Measurements from ENCODE around the gene CLDN1. TPM values are rescaled to one million over a fixed set of nuclear protein-coding genes. Genes with fewer than 3 reads are reported as not detected.

CLDN1 gene
- total RNA-seq, 1 experiment from 2014 or later = 4.4 TPM

- CTCF ChIA-PET = no interaction called here
- ATAC-seq = no peak
- no peaks in the 10 kb centered on the region for H3K27me3 Mint-ChIP-seq (ENCODE audit: low read depth)
These were observed 47.5 kb upstream of the CLDN1 start for GRCh38 chr3:190369668-190370295.

More at GRCh38 chr3:190369668-190370295, 47.5 kb upstream of the CLDN1 start:
- Mint-ChIP-seq H3K27ac (peak overlapping the region; percentile 20; the same call in 1 of the 2 replicates), H3K36me3 (no peaks in the 10 kb centered on the region), H3K9me3 (peaks cover 8% of the 10 kb centered on the region; the same call in 1 of the 2 replicates), H3K4me1 (peaks cover 13% of the 10 kb centered on the region), H3K4me3 (no peak overlapping the region)
- no peak for DNase-seq (ENCODE audit: low spot score)
- TF ChIP-seq, protein P1, sequence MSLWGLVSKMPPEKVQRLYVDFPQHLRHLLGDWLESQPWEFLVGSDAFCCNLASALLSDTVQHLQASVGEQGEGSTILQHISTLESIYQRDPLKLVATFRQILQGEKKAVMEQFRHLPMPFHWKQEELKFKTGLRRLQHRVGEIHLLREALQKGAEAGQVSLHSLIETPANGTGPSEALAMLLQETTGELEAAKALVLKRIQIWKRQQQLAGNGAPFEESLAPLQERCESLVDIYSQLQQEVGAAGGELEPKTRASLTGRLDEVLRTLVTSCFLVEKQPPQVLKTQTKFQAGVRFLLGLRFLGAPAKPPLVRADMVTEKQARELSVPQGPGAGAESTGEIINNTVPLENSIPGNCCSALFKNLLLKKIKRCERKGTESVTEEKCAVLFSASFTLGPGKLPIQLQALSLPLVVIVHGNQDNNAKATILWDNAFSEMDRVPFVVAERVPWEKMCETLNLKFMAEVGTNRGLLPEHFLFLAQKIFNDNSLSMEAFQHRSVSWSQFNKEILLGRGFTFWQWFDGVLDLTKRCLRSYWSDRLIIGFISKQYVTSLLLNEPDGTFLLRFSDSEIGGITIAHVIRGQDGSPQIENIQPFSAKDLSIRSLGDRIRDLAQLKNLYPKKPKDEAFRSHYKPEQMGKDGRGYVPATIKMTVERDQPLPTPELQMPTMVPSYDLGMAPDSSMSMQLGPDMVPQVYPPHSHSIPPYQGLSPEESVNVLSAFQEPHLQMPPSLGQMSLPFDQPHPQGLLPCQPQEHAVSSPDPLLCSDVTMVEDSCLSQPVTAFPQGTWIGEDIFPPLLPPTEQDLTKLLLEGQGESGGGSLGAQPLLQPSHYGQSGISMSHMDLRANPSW (CRISPR knock-in tag; conservative IDR thresholded peaks at IDR 0.05; ENCODE audit: low read depth) = no peak
- no peak for TF ChIP-seq ZBTB21 (CRISPR knock-in tag; IDR thresholded peaks at IDR 0.05; ENCODE audit: borderline replicate concordance)
- TF ChIP-seq, protein P2, sequence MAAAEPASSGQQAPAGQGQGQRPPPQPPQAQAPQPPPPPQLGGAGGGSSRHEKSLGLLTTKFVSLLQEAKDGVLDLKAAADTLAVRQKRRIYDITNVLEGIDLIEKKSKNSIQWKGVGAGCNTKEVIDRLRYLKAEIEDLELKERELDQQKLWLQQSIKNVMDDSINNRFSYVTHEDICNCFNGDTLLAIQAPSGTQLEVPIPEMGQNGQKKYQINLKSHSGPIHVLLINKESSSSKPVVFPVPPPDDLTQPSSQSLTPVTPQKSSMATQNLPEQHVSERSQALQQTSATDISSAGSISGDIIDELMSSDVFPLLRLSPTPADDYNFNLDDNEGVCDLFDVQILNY (CRISPR knock-in tag; IDR thresholded peaks at IDR 0.05) = no peak
- TF ChIP-seq, protein P3, sequence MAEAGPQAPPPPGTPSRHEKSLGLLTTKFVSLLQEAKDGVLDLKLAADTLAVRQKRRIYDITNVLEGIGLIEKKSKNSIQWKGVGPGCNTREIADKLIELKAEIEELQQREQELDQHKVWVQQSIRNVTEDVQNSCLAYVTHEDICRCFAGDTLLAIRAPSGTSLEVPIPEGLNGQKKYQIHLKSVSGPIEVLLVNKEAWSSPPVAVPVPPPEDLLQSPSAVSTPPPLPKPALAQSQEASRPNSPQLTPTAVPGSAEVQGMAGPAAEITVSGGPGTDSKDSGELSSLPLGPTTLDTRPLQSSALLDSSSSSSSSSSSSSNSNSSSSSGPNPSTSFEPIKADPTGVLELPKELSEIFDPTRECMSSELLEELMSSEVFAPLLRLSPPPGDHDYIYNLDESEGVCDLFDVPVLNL (CRISPR knock-in tag; IDR thresholded peaks at IDR 0.05; ENCODE audit: borderline replicate concordance, low read depth) = no peak
- no peak for TF ChIP-seq JAZF1 (CRISPR knock-in tag; IDR thresholded peaks at IDR 0.05)
- no peak for TF ChIP-seq TCF7 (CRISPR knock-in tag; IDR thresholded peaks at IDR 0.05; ENCODE audit: low read depth)
- TF ChIP-seq ZNF512 (CRISPR knock-in tag; IDR thresholded peaks at IDR 0.05; ENCODE audit: borderline replicate concordance) = no peak
- TF ChIP-seq SMAD4 (CRISPR knock-in tag; IDR thresholded peaks at IDR 0.05) = no peak
- TF ChIP-seq PREB (CRISPR knock-in tag; IDR thresholded peaks at IDR 0.05; ENCODE audit: borderline replicate concordance) = no peak
- no peak for TF ChIP-seq RORB (CRISPR knock-in tag; IDR thresholded peaks at IDR 0.05)
- no peak for TF ChIP-seq MLX (CRISPR knock-in tag; IDR thresholded peaks at IDR 0.05)
- TF ChIP-seq, protein P4, sequence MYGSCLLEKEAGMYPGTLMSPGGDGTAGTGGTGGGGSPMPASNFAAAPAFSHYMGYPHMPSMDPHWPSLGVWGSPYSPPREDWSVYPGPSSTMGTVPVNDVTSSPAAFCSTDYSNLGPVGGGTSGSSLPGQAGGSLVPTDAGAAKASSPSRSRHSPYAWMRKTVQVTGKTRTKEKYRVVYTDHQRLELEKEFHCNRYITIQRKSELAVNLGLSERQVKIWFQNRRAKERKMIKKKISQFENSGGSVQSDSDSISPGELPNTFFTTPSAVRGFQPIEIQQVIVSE (CRISPR knock-in tag; IDR thresholded peaks at IDR 0.05; ENCODE audit: borderline replicate concordance) = no peak
- TF ChIP-seq, protein P5, sequence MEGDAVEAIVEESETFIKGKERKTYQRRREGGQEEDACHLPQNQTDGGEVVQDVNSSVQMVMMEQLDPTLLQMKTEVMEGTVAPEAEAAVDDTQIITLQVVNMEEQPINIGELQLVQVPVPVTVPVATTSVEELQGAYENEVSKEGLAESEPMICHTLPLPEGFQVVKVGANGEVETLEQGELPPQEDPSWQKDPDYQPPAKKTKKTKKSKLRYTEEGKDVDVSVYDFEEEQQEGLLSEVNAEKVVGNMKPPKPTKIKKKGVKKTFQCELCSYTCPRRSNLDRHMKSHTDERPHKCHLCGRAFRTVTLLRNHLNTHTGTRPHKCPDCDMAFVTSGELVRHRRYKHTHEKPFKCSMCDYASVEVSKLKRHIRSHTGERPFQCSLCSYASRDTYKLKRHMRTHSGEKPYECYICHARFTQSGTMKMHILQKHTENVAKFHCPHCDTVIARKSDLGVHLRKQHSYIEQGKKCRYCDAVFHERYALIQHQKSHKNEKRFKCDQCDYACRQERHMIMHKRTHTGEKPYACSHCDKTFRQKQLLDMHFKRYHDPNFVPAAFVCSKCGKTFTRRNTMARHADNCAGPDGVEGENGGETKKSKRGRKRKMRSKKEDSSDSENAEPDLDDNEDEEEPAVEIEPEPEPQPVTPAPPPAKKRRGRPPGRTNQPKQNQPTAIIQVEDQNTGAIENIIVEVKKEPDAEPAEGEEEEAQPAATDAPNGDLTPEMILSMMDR (IDR thresholded peaks at IDR 0.05) = no peak
- TF ChIP-seq, protein P6, sequence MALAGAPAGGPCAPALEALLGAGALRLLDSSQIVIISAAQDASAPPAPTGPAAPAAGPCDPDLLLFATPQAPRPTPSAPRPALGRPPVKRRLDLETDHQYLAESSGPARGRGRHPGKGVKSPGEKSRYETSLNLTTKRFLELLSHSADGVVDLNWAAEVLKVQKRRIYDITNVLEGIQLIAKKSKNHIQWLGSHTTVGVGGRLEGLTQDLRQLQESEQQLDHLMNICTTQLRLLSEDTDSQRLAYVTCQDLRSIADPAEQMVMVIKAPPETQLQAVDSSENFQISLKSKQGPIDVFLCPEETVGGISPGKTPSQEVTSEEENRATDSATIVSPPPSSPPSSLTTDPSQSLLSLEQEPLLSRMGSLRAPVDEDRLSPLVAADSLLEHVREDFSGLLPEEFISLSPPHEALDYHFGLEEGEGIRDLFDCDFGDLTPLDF (CRISPR knock-in tag; IDR thresholded peaks at IDR 0.05) = no peak
- TF ChIP-seq FOXP1 (CRISPR knock-in tag; IDR thresholded peaks at IDR 0.05; ENCODE audit: borderline replicate concordance) = no peak
- TF ChIP-seq, protein P7, sequence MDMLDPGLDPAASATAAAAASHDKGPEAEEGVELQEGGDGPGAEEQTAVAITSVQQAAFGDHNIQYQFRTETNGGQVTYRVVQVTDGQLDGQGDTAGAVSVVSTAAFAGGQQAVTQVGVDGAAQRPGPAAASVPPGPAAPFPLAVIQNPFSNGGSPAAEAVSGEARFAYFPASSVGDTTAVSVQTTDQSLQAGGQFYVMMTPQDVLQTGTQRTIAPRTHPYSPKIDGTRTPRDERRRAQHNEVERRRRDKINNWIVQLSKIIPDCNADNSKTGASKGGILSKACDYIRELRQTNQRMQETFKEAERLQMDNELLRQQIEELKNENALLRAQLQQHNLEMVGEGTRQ (CRISPR knock-in tag; IDR thresholded peaks at IDR 0.05) = no peak
- TF ChIP-seq GRHL2 (CRISPR knock-in tag; IDR thresholded peaks at IDR 0.05; ENCODE audit: insufficient replicate concordance, severe bottlenecking) = no peak
- TF ChIP-seq IRF2 (CRISPR knock-in tag; IDR thresholded peaks at IDR 0.05; ENCODE audit: borderline replicate concordance, low read depth) = no peak
- POLR2A ChIA-PET = no interaction called here

Data from WTC11 (cell line).